Daoy (cell line): ENCODE results near the gene ROBO2. TPM values are rescaled to one million over a fixed set of nuclear protein-coding genes. Genes with fewer than 3 reads are reported as not detected.

Experiments used
- DNase-seq: peaks from one replicate; pipeline ENCODE4 v3.0.0-alpha.2; 2015; ENCODE audit warnings: low read depth
- total RNA-seq: library from RNA; depleted of rRNA; stranded (reverse); fragments of >200 nt; shearing (Covaris generic); gene quantifications from 2 replicates; pipeline ENCODE4 v1.2.3, GENCODE V29; 2014

ROBO2 gene
- total RNA-seq, 1 experiment from 2014 or later = not detected

GRCh38 chr3:77256584-77257503 lies 216.9 kb downstream of the ROBO2 start:
- no peak for DNase-seq

GRCh38 chr3:77259694-77260093 lies 219.8 kb downstream of the ROBO2 start:
- no peak for DNase-seq

GRCh38 chr3:77262361-77262760 lies 222.5 kb downstream of the ROBO2 start:
- DNase-seq = no peak

- no peak for DNase-seq
These were observed 227.7 kb downstream of the ROBO2 start for GRCh38 chr3:77267589-77267988.

- no peak for DNase-seq
These were observed 231.4 kb downstream of the ROBO2 start for GRCh38 chr3:77271306-77271705.

- no peak for DNase-seq
These were observed 231.8 kb downstream of the ROBO2 start for GRCh38 chr3:77271711-77272110.

GRCh38 chr3:77279276-77279675 lies 239.4 kb downstream of the ROBO2 start:
- DNase-seq = no peak

- no peak for DNase-seq
These were observed 241.8 kb downstream of the ROBO2 start for GRCh38 chr3:77281721-77282120.

GRCh38 chr3:77283108-77283507 lies 243.2 kb downstream of the ROBO2 start:
- DNase-seq = no peak

GRCh38 chr3:77288348-77288747 lies 248.4 kb downstream of the ROBO2 start:
- no peak for DNase-seq

- peak; percentile 1 for DNase-seq
These were observed 256.6 kb downstream of the ROBO2 start for GRCh38 chr3:77296527-77296926.

- DNase-seq = no peak
These were observed 258.5 kb downstream of the ROBO2 start for GRCh38 chr3:77298417-77298816.

GRCh38 chr3:77303955-77304699 lies 264.2 kb downstream of the ROBO2 start:
- DNase-seq = no peak

GRCh38 chr3:77304700-77305021 lies 264.8 kb downstream of the ROBO2 start:
- DNase-seq = no peak

GRCh38 chr3:77309460-77309859 lies 269.6 kb downstream of the ROBO2 start:
- DNase-seq = no peak

- DNase-seq = no peak
These were observed 273.9 kb downstream of the ROBO2 start for GRCh38 chr3:77313843-77314242.

- DNase-seq = no peak
These were observed 279.8 kb downstream of the ROBO2 start for GRCh38 chr3:77319711-77320110.

GRCh38 chr3:77320514-77320913 lies 280.6 kb downstream of the ROBO2 start:
- no peak for DNase-seq

- DNase-seq = no peak
These were observed 281.7 kb downstream of the ROBO2 start for GRCh38 chr3:77321646-77322045.

- no peak for DNase-seq
These were observed 283.7 kb downstream of the ROBO2 start for GRCh38 chr3:77323626-77324025.

GRCh38 chr3:77324105-77324504 lies 284.2 kb downstream of the ROBO2 start:
- no peak for DNase-seq

GRCh38 chr3:77325280-77325679 lies 285.4 kb downstream of the ROBO2 start:
- DNase-seq = no peak

GRCh38 chr3:77325702-77326101 lies 285.8 kb downstream of the ROBO2 start:
- no peak for DNase-seq
